Keratinocyte (primary cell): ENCODE measurements around the gene MAP3K6. TPM values are rescaled to one million over a fixed set of nuclear protein-coding genes. Genes with fewer than 3 reads are reported as not detected.

Source experiments
- DNase-seq: peaks from one replicate; pipeline ENCODE4 v3.0.0-alpha.2; 2011; ENCODE audit warnings: low read depth, missing footprints, low spot score
- FAIRE-seq: peaks from 2 replicates; lab custom pipeline; 2011; peaks lifted over from hg19 to GRCh38; lab: Jason Lieb, UNC
- H2AFZ ChIP-seq: 2 replicates; pipeline ENCODE4 v1.6.0; 2012; ENCODE audit warnings: low read length, control low read depth, inconsistent platforms; ENCODE audit not compliant: control insufficient read depth
- H3K27ac ChIP-seq: 2 replicates; pipeline ENCODE4 v1.5.1; 2011; ENCODE audit warnings: low read length; ENCODE audit not compliant: control insufficient read depth, insufficient read depth
- H3K27me3 ChIP-seq: 3 replicates; pipeline ENCODE4 v1.6.0; 2011; ENCODE audit warnings: low read length; ENCODE audit not compliant: control insufficient read depth, insufficient read depth; ENCODE audit errors: extremely low read depth
- H3K36me3 ChIP-seq, 2 experiments: 2 replicates in 1 of 2; 3 replicates in 1 of 2; pipeline ENCODE4 v1.5.1; 2011; ENCODE audit warnings: low read length in 2 of 2, mild to moderate bottlenecking in 1 of 2; ENCODE audit not compliant: control insufficient read depth in 2 of 2, insufficient read depth in 2 of 2; ENCODE audit errors: extremely low read depth in 1 of 2
- H3K4me1 ChIP-seq: 3 replicates; pipeline ENCODE4 v1.5.1; 2011; ENCODE audit warnings: low read length; ENCODE audit not compliant: control insufficient read depth, insufficient read depth; ENCODE audit errors: extremely low read depth
- H3K4me2 ChIP-seq: 3 replicates; pipeline ENCODE4 v1.6.0; 2011; ENCODE audit warnings: low read depth, low read length; ENCODE audit not compliant: control insufficient read depth, insufficient read depth; ENCODE audit errors: extremely low read depth
- H3K4me3 ChIP-seq, 3 experiments: fragments of 200-600 bp in 1 of 3; sonication (generic) in 1 of 3; 2 replicates in 2 of 3; 3 replicates in 1 of 3; pipeline ENCODE4 v1.5.1; 2011 to 2016; ENCODE audit warnings: low read length in 3 of 3, mild to moderate bottlenecking in 3 of 3, control low read depth in 2 of 3, inconsistent platforms in 1 of 3, low read depth in 1 of 3, mixed read lengths in 1 of 3, mixed run types in 1 of 3, moderate library complexity in 1 of 3; ENCODE audit not compliant: control insufficient read depth in 2 of 3, insufficient read depth in 2 of 3; ENCODE audit errors: extremely low read depth in 1 of 3
- H3K79me2 ChIP-seq: 2 replicates; pipeline ENCODE4 v1.6.0; 2012; ENCODE audit warnings: low read length; ENCODE audit not compliant: control insufficient read depth, insufficient read depth
- H3K9ac ChIP-seq: 3 replicates; pipeline ENCODE4 v1.6.0; 2011; ENCODE audit warnings: low read length; ENCODE audit not compliant: control insufficient read depth, insufficient read depth; ENCODE audit errors: extremely low read depth
- H3K9me1 ChIP-seq: 3 replicates; pipeline ENCODE4 v1.6.0; 2011; ENCODE audit warnings: low read length; ENCODE audit not compliant: control insufficient read depth, insufficient read depth; ENCODE audit errors: extremely low read depth
- H3K9me3 ChIP-seq: 2 replicates; pipeline ENCODE4 v1.5.1; 2012; ENCODE audit warnings: low read depth, low read length; ENCODE audit not compliant: control insufficient read depth
- H4K20me1 ChIP-seq: 3 replicates; pipeline ENCODE4 v1.6.0; 2011; ENCODE audit warnings: low read length; ENCODE audit not compliant: control insufficient read depth, insufficient read depth; ENCODE audit errors: extremely low read depth
- EZH2 ChIP-seq: IDR thresholded peaks from one replicate; pipeline ENCODE4 v1.6.1; 2012; ENCODE audit warnings: inconsistent platforms, mild to moderate bottlenecking, low read length, moderate library complexity
- dilution Hi-C: fragments of 300-500 bp; cut with MboI; formaldehyde crosslinking; loops from one replicate; pipeline ENCODE4 v1.7.0; 2020; ENCODE audit warnings: low sequenced_read_pairs; ENCODE audit not compliant: extremely low pct_ligation_motif_present
- polyA plus RNA-seq, 5 experiments: library from polyadenylated mRNA; depleted of rRNA in 3 of 5; stranded (reverse) in 3 of 5; stranded (forward) in 1 of 5; unstranded in 1 of 5; fragments of >200 nt; gene quantifications; 1 replicate in 1 of 5; 2 replicates in 3 of 5; 3 replicates in 1 of 5; pipeline versions ENCODE4 v1.2.1 to v1.2.3, GENCODE V29; 2011 to 2012; ENCODE audit warnings: missing spikeins in 2 of 5, low read depth in 1 of 5, low replicate concordance in 1 of 5
- TF ChIP-seq, protein P1 (sequence below), 3 experiments: IDR thresholded peaks in 1 of 3; conservative IDR thresholded peaks in 1 of 3; optimal IDR thresholded peaks in 1 of 3; 2 replicates in 2 of 3; 3 replicates in 1 of 3; pipeline versions ENCODE3 to v1.5.1; 2011; ENCODE audit warnings: low read length in 3 of 3, mild to moderate bottlenecking in 3 of 3, moderate library complexity in 2 of 3, control low read depth in 1 of 3, inconsistent platforms in 1 of 3; ENCODE audit not compliant: insufficient read depth in 2 of 3; ENCODE audit errors: extremely low read depth in 1 of 3

MAP3K6 gene
- polyA plus RNA-seq, 1 donor (not counting 4 experiments of a cell fraction or from before 2014, with no cell fraction given): 13.4 TPM

DNA sequence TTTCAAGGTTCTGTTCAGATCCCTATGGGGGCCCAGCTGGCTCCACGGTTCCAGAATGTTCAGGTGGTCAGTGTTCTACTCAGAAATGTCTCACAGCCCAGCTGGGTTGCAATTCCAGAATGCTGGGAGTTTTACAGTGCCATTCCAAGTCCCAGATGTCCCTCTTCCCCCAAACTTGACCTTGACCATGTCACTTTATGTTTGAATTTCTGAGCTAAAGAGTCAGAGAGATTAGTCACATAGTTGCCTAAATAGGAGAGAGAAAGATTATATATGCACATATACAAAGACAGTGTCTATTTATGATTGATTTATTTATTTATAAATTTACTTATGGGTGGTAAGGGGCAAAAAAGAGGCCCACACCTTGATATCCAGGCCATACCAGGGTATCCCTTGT, 28.2 kb upstream of the MAP3K6 start:
- dilution Hi-C loops: no loop called here
- no peak for FAIRE-seq

GRCh38 chr1:27394282-27394658, 27.5 kb upstream of the MAP3K6 start:
- Histone ChIP-seq H3K79me2 (peaks cover 15% of the 10 kb centered on the region), H4K20me1 (no peaks in the 10 kb centered on the region), H3K27ac (no peak overlapping the region), H3K27me3 (no peaks in the 10 kb centered on the region), H3K36me3 (no peaks in the 10 kb centered on the region), H3K4me1 (peaks cover 21% of the 10 kb centered on the region), H3K9ac (no peak overlapping the region), H3K9me3 (no peaks in the 10 kb centered on the region), H3K9me1 (no peaks in the 10 kb centered on the region), H2AFZ (no peak overlapping the region), H3K4me2 (no peak overlapping the region), H3K4me3 (no peak overlapping the region)
- TF ChIP-seq, protein P1, sequence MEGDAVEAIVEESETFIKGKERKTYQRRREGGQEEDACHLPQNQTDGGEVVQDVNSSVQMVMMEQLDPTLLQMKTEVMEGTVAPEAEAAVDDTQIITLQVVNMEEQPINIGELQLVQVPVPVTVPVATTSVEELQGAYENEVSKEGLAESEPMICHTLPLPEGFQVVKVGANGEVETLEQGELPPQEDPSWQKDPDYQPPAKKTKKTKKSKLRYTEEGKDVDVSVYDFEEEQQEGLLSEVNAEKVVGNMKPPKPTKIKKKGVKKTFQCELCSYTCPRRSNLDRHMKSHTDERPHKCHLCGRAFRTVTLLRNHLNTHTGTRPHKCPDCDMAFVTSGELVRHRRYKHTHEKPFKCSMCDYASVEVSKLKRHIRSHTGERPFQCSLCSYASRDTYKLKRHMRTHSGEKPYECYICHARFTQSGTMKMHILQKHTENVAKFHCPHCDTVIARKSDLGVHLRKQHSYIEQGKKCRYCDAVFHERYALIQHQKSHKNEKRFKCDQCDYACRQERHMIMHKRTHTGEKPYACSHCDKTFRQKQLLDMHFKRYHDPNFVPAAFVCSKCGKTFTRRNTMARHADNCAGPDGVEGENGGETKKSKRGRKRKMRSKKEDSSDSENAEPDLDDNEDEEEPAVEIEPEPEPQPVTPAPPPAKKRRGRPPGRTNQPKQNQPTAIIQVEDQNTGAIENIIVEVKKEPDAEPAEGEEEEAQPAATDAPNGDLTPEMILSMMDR (optimal IDR thresholded peaks at IDR 0.05 in 1 of 3, IDR thresholded peaks at IDR 0.05 in 1 of 3, conservative IDR thresholded peaks at IDR 0.05 in 1 of 3; ENCODE audit: extremely low read depth in 1 of 3, insufficient read depth in 2 of 3, low read length in 3 of 3): no peak
- no peak for TF ChIP-seq EZH2
- no peak for DNase-seq
- dilution Hi-C loops: no loop called here
- FAIRE-seq: no peak

More for the DNA sequence above, 28.2 kb upstream of the MAP3K6 start:
- no peak overlapping the region for H3K27ac ChIP-seq
- H3K4me3 ChIP-seq: no peak overlapping the region
- DNase-seq: no peak
- no peaks in the 10 kb centered on the region for H4K20me1 ChIP-seq
- TF ChIP-seq EZH2: no peak
- TF ChIP-seq, protein P1 (optimal IDR thresholded peaks at IDR 0.05 in 1 of 3, IDR thresholded peaks at IDR 0.05 in 1 of 3, conservative IDR thresholded peaks at IDR 0.05 in 1 of 3; ENCODE audit: extremely low read depth in 1 of 3, insufficient read depth in 2 of 3, low read length in 3 of 3): no peak
- no peak overlapping the region for H3K4me2 ChIP-seq
- no peaks in the 10 kb centered on the region for H3K9me1 ChIP-seq
- H3K4me1 ChIP-seq: peaks cover 21% of the 10 kb centered on the region
- H3K9ac ChIP-seq: no peak overlapping the region
- H2AFZ ChIP-seq: no peak overlapping the region
- H3K9me3 ChIP-seq: no peaks in the 10 kb centered on the region
- peaks cover 15% of the 10 kb centered on the region for H3K79me2 ChIP-seq
- no peaks in the 10 kb centered on the region for H3K27me3 ChIP-seq
- no peaks in the 10 kb centered on the region for H3K36me3 ChIP-seq
